Activated CD4-positive, CD25-positive, alpha-beta regulatory T cell treated with anti-CD3 and anti-CD28 coated beads, Interleukin-2, amount 50 U/mL, for 72 hours (primary cell): ENCODE measurements around the gene GNB5.
"Not testable (repeated sequence)": the region's sequence is repeated elsewhere in the genome, so short reads cannot be mapped to it uniquely, and the experiment has no call there.

Experiments
- DNase-seq: peaks from one replicate; pipeline ENCODE4 v3.0.0; 2021

Gene GNB5

DNA sequence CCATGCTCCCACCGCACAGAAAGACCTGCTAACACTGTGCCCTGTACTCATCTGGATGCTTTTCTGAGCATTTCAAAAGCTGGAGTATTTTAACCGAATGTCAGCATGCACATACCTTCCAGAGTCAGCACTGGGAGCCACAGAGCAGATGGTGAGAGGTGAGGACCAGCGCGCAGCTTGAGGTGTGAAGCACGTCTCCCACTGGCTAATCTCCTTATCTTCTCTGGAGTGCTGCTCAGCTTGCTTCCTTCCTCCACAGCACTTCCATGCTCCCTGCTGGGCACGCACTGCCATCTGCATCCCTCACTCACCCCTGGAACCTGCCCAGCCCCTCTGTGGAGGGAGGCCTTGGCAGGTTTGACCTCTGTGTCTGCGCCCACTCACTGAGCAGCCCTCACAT is at the start of gene GNB5:
TSS of gene GNB5 (minus strand) at position 186 of the 400 bp plus-strand sequence. CDS start 6,716 bp downstream, outside the sequence.
- no peak for DNase-seq

DNA sequence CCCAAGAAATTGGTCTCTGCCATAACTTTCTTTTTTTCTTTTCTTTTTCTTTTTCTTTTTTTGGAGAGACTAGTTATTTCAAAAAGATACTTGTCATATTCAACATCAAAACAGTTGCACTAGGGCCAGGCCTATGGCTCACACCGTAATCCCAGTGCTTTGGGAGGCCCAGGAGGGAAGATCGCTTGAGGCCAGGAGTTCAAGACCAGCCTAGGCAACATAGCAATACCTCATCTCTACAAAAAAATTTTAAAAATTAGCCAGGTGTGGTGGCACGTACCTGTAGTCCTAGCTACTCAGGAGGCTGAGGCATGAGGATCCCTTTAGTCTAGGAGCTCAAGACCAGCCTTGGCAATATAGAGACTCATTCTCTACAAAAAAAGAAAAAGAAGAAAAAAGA is 49.0 kb upstream of the GNB5 start:
- no peak for DNase-seq

DNA sequence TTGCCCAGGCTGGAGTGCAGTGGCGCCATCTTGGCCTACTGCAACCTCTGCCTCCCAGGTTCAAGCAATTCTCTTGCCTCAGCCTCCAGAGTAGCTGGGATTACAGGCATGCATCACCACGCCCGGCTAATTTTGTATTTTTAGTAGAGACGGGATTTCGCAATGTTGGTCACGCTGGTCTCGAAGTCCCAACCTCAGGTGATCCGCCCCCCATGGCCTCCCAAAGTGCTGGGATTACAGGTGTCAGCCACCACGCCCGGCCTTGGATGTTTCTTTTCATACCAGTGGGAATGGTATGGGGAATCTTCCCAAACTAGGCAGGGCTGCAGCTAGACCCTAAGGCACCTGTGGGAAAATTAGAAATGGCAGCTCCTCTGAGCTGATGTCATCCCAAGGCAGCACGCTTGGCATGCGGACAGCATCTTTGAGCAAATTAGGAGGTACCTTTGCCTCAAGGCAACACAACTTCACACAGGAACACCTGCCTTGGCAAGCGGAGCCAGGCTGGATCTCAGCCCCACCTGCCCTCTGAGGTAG is 47.9 kb upstream of the GNB5 start:
- DNase-seq, result not testable (repeated sequence)

DNA sequence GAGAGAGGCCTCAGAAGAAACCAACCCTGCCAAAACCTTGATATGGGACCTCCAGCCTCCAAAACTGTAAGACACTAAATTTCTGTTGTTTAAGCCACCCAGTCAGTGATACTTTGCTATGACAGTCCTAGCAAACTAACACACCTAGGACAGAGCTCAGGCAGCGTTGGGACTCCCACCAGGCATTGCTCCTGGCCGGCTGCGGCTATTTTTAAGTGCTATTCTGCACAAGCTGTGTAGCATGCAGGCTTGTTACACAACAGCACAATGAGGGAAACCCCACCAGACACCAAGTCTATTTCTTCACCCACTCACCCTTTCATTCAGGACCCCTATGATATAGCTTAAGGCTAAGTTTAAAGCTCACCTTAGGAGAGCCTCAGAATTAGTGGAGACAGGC is 47.0 kb upstream of the GNB5 start:
- DNase-seq, result no peak

GRCh38 chr15:52236013-52236412 is 44.8 kb upstream of the GNB5 start:
- no peak for DNase-seq

- DNase-seq, result peak; percentile 43
These were observed 43.7 kb upstream of the GNB5 start for GRCh38 chr15:52234596-52235541.

- no peak for DNase-seq
These were observed 42.2 kb upstream of the GNB5 start for GRCh38 chr15:52233405-52233804.

DNA sequence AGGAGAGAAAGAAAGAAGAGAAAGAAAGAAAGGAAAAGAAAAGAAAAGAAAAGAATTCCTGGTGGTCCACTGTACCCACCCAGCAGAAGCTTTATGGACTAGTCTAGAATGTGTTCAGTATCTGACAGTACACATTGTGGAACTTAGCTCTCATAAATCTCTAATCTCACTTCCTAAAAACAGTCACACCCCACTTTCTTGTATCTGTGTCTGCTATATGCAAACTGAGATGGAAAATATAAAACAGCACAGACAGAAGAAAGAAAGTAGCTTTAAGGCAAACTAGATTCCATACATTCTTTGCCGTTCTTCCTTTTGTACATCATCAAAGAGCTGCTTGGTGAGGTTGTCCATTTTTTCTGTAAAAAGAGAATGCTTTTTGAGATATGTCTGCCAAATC is 41.1 kb upstream of the GNB5 start:
- DNase-seq, result no peak

GRCh38 chr15:52230073-52230472 is 38.9 kb upstream of the GNB5 start:
- DNase-seq, result no peak

DNA sequence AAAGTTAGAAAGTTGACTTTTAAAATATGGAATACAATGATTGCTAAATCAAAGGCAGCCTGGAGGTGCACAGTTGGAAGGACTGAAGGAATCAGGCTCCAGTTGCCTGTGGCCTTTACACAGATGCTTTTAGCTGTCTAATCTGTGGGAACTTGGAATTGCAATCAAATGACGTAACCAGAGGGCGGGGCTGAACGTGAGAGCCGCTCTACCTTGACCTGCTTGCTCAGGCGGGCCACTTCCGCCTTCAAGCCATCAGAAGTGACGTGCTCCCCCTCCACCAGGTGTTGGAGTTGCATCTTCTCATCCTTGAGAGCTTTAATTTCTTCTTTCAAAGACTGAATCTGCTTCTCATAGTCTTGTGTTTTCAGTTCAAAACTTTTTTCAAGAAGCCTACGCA is 37.7 kb upstream of the GNB5 start:
- DNase-seq, result no peak

GRCh38 chr15:52227456-52227855 is 36.3 kb upstream of the GNB5 start:
- peak; percentile 57 for DNase-seq

- DNase-seq, result no peak
These were observed 34.0 kb upstream of the GNB5 start for GRCh38 chr15:52225230-52225629.

DNA sequence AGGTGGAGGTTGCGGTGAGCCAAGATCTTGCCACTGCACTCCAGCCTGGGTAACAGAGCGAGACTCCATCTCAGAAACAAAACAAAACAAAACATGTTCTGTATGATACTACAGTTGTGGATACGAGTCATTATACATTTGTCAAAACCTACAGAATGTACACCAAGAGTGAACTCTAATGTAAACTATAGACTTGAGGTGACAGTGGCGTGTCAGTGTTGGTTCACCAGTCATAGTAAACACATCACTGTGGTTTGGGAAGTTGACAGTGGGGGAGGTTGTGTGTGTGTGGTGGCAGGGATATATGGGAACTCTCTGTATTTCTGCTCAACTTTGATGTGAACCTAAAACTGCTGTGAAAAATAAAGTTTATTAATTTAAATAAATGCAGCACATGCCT is 33.0 kb upstream of the GNB5 start:
- no peak for DNase-seq

DNA sequence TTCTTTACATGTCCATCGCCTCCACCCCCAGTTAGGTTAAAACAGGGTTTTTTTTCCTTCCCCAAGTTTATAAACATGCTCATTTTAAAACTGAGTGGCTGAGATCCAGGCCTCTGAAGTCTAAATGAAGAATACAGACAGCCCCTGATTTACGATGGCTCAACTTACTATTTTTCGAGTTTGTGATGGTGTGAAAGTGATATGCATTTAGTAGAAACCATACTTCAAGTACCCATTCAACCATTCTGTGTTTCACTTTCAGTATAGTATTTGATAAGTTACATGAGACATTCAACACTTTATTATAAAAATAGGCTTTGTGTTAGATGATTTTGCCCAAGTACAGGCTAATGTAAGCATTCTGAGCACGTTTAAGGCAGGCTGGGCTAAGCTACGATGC is 30.5 kb upstream of the GNB5 start:
- DNase-seq, result no peak

DNA sequence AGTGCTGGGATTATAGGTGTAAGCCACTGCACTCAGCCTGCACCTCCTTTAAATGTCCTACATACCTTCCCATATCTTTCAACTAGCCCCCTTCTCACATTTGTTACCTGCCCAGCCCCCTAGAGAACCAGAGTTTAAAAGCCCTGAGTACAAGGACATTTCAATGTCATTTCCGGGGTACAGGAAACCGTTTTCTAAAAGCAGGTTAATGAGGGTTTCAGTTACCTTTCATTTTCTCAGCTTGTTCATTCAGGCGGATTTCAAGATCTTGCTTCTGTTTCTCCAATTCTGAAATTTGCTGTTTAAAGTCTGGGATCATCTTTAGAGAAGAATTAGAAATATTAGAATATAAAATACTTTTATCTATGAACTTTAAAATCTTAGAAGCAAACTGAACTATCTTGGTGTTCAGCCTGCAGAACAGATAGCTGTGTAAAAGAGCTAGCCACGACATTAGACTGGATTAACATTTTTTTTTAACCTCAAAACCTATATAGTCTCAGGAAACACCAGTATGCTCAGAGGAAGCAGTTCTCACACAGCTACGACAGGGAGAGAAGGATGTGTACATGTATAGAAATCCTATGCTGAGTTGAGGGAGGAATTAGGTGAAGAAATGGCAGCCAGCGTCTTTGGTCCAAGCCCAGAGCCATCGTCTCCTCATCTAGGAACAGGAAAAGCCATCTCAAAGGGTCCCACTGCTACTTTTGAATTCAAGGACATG is 29.9 kb upstream of the GNB5 start:
- no peak for DNase-seq

GRCh38 chr15:52220251-52220650 is 29.1 kb upstream of the GNB5 start:
- no peak for DNase-seq

- DNase-seq, result no peak
These were observed 27.6 kb upstream of the GNB5 start for GRCh38 chr15:52218816-52219215.

GRCh38 chr15:52218371-52218770 is 27.2 kb upstream of the GNB5 start:
- no peak for DNase-seq

DNA sequence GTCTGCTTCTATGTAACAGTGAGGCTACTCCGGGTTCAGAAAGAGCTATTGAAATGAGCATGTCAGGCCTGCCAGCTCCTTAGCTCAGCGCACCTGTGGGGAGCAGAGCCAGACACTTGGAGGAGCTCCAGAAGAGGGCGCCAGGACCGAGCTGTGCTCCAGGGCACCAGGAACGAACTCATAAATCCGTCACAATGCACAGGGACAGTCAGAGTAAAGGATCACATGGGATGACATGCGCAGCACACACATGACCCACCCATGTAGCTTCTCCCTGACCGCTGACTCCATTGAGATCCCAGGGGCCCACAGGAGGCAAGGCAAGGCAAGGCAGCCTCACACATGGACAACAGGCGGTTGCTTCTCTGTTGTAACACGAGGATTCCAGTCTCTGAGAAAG is 26.0 kb upstream of the GNB5 start:
- no peak for DNase-seq

DNA sequence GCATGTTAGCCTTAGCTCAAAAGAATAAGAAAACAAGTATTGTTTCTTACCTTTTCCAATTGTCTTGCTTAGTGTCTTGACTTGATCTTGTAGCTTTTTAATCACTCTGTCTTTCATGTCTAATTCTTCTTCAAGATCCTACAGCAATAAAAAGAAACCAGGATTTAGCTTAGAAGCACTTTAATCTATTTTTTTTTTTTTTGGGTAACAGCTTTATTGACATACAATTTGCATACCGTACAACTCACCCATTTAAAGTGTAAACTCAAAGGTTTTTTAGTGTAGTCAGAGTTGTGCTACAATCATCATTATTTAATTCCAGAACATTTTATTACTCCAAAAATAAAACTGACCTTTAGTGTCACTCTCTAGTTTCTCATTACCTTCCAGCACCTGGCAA is 23.4 kb upstream of the GNB5 start:
- DNase-seq, result no peak

- DNase-seq, result no peak
These were observed 22.0 kb upstream of the GNB5 start for GRCh38 chr15:52213206-52213605.

- DNase-seq, result peak; percentile 70
These were observed 17.2 kb upstream of the GNB5 start for GRCh38 chr15:52208306-52208946.

GRCh38 chr15:52207191-52207590 is 16.0 kb upstream of the GNB5 start:
- no peak for DNase-seq
